Right atrium auricular region (tissue), 2 donors: ENCODE results near the gene FBXO38. TPM values are rescaled to one million over a fixed set of nuclear protein-coding genes. Genes with fewer than 3 reads are reported as not detected.

Experiments used
- DNase-seq: peaks from one replicate; pipeline ENCODE4 v3.0.0-alpha.2; 2019; ENCODE audit warnings: low spot score
- H3K27ac ChIP-seq, 2 donors: fragments of 200-600 bp; sonication (generic); 1 replicate in 1 of 2; 2 replicates in 1 of 2; pipeline ENCODE4 v1.5.1; 2016 to 2019
- H3K27me3 ChIP-seq, 2 donors: fragments of 200-600 bp; sonication (generic); one replicate each; pipeline versions ENCODE4 v1.5.1 to v1.6.0; 2017 to 2019
- H3K36me3 ChIP-seq: fragments of 200-600 bp; sonication (generic); one replicate; pipeline ENCODE4 v1.5.1; 2016
- H3K4me1 ChIP-seq, 2 donors: fragments of 200-600 bp; sonication (generic); one replicate each; pipeline versions ENCODE4 v1.5.1 to v1.6.0; 2017 to 2019
- H3K4me3 ChIP-seq, 2 donors: fragments of 200-600 bp; sonication (generic); 1 replicate in 1 of 2; 2 replicates in 1 of 2; pipeline ENCODE4 v1.5.1; 2017 to 2019; ENCODE audit warnings: mild to moderate bottlenecking in 1 of 2, moderate library complexity in 1 of 2
- H3K9me3 ChIP-seq, 2 donors: fragments of 200-600 bp; sonication (generic); one replicate each; pipeline ENCODE4 v1.5.1; 2019
- CTCF ChIP-seq, 2 donors: fragments of 200-600 bp; sonication (generic); IDR thresholded peaks; one replicate each; pipeline ENCODE4 v1.5.1; 2019; ENCODE audit warnings: antibody characterized with exemption in 2 of 2
- total RNA-seq, 2 donors: library from RNA; depleted of rRNA; stranded (reverse); fragments of >200 nt; gene quantifications; one replicate each; pipeline ENCODE4 v1.1.0, GENCODE V29; 2016

Gene FBXO38
- total RNA-seq, 2 donors from 2014 or later = 32.2 to 36.7 TPM

- no peak for TF ChIP-seq CTCF (IDR thresholded peaks at IDR 0.05)
- Histone ChIP-seq H3K9me3 (no peaks in the 10 kb centered on the region), H3K27ac (no peak overlapping the region), H3K27me3 (no peaks in the 10 kb centered on the region), H3K4me1 (peaks cover 0 to 44% of the 10 kb centered on the region in 2 donors), H3K4me3 (no peak overlapping the region), H3K36me3 (peaks cover 23% of the 10 kb centered on the region)
- no peak for DNase-seq
Measured at GRCh38 chr5:148393390-148393741, 9.6 kb downstream of the FBXO38 start.

DNA sequence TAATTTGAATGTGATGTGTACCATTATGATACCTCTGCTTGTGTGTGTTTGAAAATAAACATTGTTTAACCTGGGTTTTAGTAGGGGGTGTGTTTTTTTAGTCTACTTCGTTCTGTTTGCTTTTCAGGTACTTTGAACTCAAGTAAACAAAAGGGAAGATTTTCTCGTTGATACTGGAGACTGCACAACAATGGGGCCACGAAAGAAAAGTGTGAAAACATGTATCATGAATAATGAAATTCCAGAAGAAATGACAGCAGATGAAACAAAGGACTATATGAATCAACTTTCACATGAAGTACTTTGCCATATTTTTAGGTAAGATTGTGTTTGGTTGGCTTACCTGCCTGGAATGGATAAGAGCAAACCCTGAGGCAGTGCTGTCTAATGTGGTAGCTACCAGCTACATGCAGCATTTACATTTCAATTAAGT lies 10.8 kb downstream of the FBXO38 start:
- Histone ChIP-seq H3K4me3 (no peak overlapping the region), H3K27me3 (no peaks in the 10 kb centered on the region), H3K27ac (no peak overlapping the region), H3K4me1 (peaks cover 0 to 37% of the 10 kb centered on the region in 2 donors), H3K9me3 (no peaks in the 10 kb centered on the region), H3K36me3 (peaks cover 33% of the 10 kb centered on the region)
- DNase-seq = no peak
- no peak for TF ChIP-seq CTCF (IDR thresholded peaks at IDR 0.05)

- Histone ChIP-seq H3K4me1 (peaks cover 0 to 37% of the 10 kb centered on the region in 2 donors), H3K27me3 (no peaks in the 10 kb centered on the region), H3K36me3 (peaks cover 38% of the 10 kb centered on the region), H3K4me3 (no peak overlapping the region), H3K9me3 (no peaks in the 10 kb centered on the region), H3K27ac (no peak overlapping the region)
- no peak for TF ChIP-seq CTCF (IDR thresholded peaks at IDR 0.05)
- no peak for DNase-seq
Measured at GRCh38 chr5:148395031-148395430, 11.3 kb downstream of the FBXO38 start.

DNA sequence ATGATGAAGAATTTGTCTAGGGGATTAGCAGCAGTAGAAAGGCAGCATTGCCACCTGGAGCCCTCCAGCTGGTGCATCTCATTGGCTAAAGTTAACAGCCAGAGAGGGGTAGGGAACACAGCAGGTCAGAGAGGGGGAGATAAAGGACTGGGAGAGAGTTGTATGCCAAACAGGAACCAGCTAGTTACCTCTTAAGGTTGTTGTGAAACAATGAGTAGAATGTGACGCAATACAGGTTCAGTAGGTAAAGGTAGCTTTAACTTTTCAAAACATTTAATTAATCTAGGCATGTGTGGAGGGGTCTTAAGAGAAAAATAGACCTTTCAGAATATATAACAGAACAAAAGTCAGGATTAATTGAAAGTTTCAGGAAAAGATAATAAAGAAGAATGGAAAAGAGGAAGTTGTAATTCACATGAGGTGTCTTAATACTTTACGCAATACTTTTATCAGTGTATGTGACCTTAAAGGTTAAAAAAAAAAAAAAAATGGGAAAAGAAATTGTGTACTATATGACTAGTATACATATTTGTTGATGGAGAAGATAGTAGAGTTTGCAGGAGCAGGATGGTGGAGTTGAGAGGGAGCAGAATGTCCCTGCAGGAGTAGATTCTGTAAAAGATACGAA lies 14.3 kb downstream of the FBXO38 start:
- H3K4me1 ChIP-seq = peaks cover 0 to 17% of the 10 kb centered on the region in 2 donors
- H3K27ac ChIP-seq = no peak overlapping the region
- peaks cover 54% of the 10 kb centered on the region for H3K36me3 ChIP-seq

GRCh38 chr5:148398698-148399121 lies 15.0 kb downstream of the FBXO38 start:
- no peaks in the 10 kb centered on the region for H3K9me3 ChIP-seq
- no peak overlapping the region for H3K27ac ChIP-seq
- no peaks in the 10 kb centered on the region for H3K27me3 ChIP-seq
- H3K4me3 ChIP-seq = no peak overlapping the region
- TF ChIP-seq CTCF (IDR thresholded peaks at IDR 0.05) = no peak
- DNase-seq = no peak
- H3K4me1 ChIP-seq = peaks cover 0 to 10% of the 10 kb centered on the region in 2 donors
- H3K36me3 ChIP-seq = peaks cover 61% of the 10 kb centered on the region

More for the DNA sequence above, 14.3 kb downstream of the FBXO38 start:
- Histone ChIP-seq H3K27me3 (no peaks in the 10 kb centered on the region), H3K4me3 (no peak overlapping the region), H3K9me3 (no peaks in the 10 kb centered on the region)
- no peak for DNase-seq
- TF ChIP-seq CTCF (IDR thresholded peaks at IDR 0.05) = no peak

GRCh38 chr5:148401604-148402003 lies 17.8 kb downstream of the FBXO38 start:
- H3K27me3 ChIP-seq = no peaks in the 10 kb centered on the region
- H3K9me3 ChIP-seq = no peaks in the 10 kb centered on the region
- peak overlapping the region; percentile 25 to 38 for H3K27ac ChIP-seq
- H3K4me3 ChIP-seq = no peak overlapping the region
- TF ChIP-seq CTCF (IDR thresholded peaks at IDR 0.05) = no peak
- H3K4me1 ChIP-seq = peaks cover 0 to 11% of the 10 kb centered on the region in 2 donors
- H3K36me3 ChIP-seq = peaks cover 63% of the 10 kb centered on the region
- no peak for DNase-seq
